Panc1 (cell line): Measurements from ENCODE around the gene POLN.
"Not testable (repeated sequence)": the region's sequence is repeated elsewhere in the genome, so short reads cannot be mapped to it uniquely, and the experiment has no call there.

Experiments
- POLR2AphosphoS5 ChIP-seq: IDR thresholded peaks from 2 replicates; pipeline ENCODE4 v1.6.1; 2012; ENCODE audit warnings: mild to moderate bottlenecking, low read depth, low read length, moderate library complexity
- SIN3A ChIP-seq: IDR thresholded peaks from 2 replicates; pipeline ENCODE4 v1.6.1; 2012; ENCODE audit warnings: low read depth, mild to moderate bottlenecking, low read length, moderate library complexity, borderline replicate concordance; ENCODE audit not compliant: insufficient read depth
- TCF7L2 ChIP-seq: IDR thresholded peaks from 2 replicates; pipeline ENCODE4 v1.6.1; 2011; ENCODE audit warnings: mild to moderate bottlenecking, low read depth, low read length, inconsistent platforms
- TF ChIP-seq, protein P1 (sequence below): fragments of 450-650 bp; IDR thresholded peaks from 2 replicates; pipeline ENCODE4 v1.5.1; 2017; ENCODE audit warnings: mild to moderate bottlenecking
- TF ChIP-seq, protein P2 (sequence below), 2 experiments: IDR thresholded peaks; 2 replicates each; pipeline ENCODE4 v1.6.1; 2011 to 2012; ENCODE audit warnings: low read depth in 2 of 2, control low read depth in 1 of 2, low read length in 1 of 2, mild to moderate bottlenecking in 1 of 2, moderate library complexity in 1 of 2; ENCODE audit not compliant: insufficient read depth in 1 of 2

DNA sequence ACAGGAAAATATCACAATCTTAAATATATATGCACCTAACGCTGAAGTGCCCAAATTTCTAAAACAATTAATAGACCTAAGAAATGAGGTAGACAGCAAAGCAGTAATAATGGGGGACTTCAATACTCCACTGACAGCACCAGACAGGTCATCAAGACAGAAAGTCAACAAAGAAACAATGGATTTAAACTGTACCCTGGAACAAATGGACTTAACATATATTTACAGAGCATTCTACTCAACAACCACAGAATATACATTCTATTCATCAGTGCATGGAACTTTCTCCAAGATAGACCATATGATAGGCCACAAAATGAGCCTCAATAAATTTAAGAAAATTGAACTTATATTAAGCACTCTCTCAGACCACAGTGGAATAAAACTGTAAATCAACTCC, 39.1 kb downstream of the POLN start:
- not testable (repeated sequence) for TF ChIP-seq SIN3A, TCF7L2, POLR2AphosphoS5
- TF ChIP-seq, protein P1, sequence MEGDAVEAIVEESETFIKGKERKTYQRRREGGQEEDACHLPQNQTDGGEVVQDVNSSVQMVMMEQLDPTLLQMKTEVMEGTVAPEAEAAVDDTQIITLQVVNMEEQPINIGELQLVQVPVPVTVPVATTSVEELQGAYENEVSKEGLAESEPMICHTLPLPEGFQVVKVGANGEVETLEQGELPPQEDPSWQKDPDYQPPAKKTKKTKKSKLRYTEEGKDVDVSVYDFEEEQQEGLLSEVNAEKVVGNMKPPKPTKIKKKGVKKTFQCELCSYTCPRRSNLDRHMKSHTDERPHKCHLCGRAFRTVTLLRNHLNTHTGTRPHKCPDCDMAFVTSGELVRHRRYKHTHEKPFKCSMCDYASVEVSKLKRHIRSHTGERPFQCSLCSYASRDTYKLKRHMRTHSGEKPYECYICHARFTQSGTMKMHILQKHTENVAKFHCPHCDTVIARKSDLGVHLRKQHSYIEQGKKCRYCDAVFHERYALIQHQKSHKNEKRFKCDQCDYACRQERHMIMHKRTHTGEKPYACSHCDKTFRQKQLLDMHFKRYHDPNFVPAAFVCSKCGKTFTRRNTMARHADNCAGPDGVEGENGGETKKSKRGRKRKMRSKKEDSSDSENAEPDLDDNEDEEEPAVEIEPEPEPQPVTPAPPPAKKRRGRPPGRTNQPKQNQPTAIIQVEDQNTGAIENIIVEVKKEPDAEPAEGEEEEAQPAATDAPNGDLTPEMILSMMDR: not testable (repeated sequence)
- TF ChIP-seq, protein P2, sequence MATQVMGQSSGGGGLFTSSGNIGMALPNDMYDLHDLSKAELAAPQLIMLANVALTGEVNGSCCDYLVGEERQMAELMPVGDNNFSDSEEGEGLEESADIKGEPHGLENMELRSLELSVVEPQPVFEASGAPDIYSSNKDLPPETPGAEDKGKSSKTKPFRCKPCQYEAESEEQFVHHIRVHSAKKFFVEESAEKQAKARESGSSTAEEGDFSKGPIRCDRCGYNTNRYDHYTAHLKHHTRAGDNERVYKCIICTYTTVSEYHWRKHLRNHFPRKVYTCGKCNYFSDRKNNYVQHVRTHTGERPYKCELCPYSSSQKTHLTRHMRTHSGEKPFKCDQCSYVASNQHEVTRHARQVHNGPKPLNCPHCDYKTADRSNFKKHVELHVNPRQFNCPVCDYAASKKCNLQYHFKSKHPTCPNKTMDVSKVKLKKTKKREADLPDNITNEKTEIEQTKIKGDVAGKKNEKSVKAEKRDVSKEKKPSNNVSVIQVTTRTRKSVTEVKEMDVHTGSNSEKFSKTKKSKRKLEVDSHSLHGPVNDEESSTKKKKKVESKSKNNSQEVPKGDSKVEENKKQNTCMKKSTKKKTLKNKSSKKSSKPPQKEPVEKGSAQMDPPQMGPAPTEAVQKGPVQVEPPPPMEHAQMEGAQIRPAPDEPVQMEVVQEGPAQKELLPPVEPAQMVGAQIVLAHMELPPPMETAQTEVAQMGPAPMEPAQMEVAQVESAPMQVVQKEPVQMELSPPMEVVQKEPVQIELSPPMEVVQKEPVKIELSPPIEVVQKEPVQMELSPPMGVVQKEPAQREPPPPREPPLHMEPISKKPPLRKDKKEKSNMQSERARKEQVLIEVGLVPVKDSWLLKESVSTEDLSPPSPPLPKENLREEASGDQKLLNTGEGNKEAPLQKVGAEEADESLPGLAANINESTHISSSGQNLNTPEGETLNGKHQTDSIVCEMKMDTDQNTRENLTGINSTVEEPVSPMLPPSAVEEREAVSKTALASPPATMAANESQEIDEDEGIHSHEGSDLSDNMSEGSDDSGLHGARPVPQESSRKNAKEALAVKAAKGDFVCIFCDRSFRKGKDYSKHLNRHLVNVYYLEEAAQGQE (IDR thresholded peaks at IDR 0.05; ENCODE audit: insufficient read depth in 1 of 2, low read depth in 2 of 2, low read length in 1 of 2): not testable (repeated sequence)
